BLaER1 treated with 17β-estradiol and CSF1 and Interleukin-3, amounts not matched to agents 10 nM and 100 nM (cell line): ENCODE data around the gene SCRT2.

ENCODE experiments used
- H3K27ac ChIP-seq, 11 experiments: shearing (Covaris generic); formaldehyde crosslinking; 2 replicates each; pipeline ENCODE4 v1.8.1; 2022
- H3K27me3 ChIP-seq, 11 experiments: shearing (Covaris generic); formaldehyde crosslinking; 2 replicates each; pipeline ENCODE4 v1.8.1; 2022
- H3K36me3 ChIP-seq, 11 experiments: shearing (Covaris generic); formaldehyde crosslinking; 2 replicates each; pipeline ENCODE4 v1.8.1; 2022
- H3K4me1 ChIP-seq, 10 experiments: shearing (Covaris generic); formaldehyde crosslinking; 2 replicates each; pipeline ENCODE4 v1.8.1; 2022
- H3K4me2 ChIP-seq, 11 experiments: shearing (Covaris generic); formaldehyde crosslinking; 2 replicates each; pipeline ENCODE4 v1.8.1; 2022
- H3K4me3 ChIP-seq, 10 experiments: shearing (Covaris generic); formaldehyde crosslinking; 2 replicates each; pipeline ENCODE4 v1.8.1; 2022
- H3K9ac ChIP-seq, 11 experiments: shearing (Covaris generic); formaldehyde crosslinking; 2 replicates each; pipeline ENCODE4 v1.8.1; 2022
- H3K9me3 ChIP-seq, 11 experiments: shearing (Covaris generic); formaldehyde crosslinking; replicated peaks in 1 of 11; 2 replicates each; pipeline ENCODE4 v1.8.1; 2022
- H4K20me1 ChIP-seq, 11 experiments: shearing (Covaris generic); formaldehyde crosslinking; 2 replicates each; pipeline ENCODE4 v1.8.1; 2022
- Cebpa-rat ChIP-seq, 11 experiments: shearing (Covaris generic); IDR thresholded peaks; 2 replicates each; pipeline ENCODE4 v1.8.1; 2022

The SCRT2 gene

DNA sequence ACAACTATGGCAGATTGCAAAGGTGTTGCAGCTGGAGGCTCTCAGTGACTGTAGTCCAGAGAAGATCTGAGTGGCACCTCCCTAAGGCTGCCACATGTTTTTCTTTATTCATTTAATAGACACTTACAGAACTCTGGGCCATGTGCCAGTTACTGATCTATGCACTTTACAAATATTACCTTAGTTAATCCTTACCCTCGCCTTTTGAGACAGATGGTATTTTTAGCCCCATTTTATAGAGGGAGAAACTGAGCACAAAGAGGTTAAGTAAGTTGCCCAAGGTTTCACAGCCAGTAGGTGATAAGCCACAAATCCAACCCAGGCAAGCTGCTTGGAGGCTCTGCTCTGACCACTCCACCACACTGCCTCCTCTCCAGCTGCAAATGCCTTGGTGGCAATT is 6.5 kb upstream of the SCRT2 start:
- H3K36me3 ChIP-seq: no peaks in the 10 kb centered on the region
- no peaks in the 10 kb centered on the region for H3K9me3 ChIP-seq
- peaks cover 31 to 49% (median 41%) of the 10 kb centered on the region in 10 experiments for H3K4me1 ChIP-seq
- no peak for TF ChIP-seq Cebpa-rat (IDR thresholded peaks at IDR 0.05)
- H3K9ac ChIP-seq: no peak overlapping the region
- no peaks in the 10 kb centered on the region for H4K20me1 ChIP-seq
- H3K4me2 ChIP-seq: 0 out of 22 replicates have a peak overlapping the region, but pooled peaks of 1 of the 11 experiments have one; percentile 21
- no peak overlapping the region for H3K27ac ChIP-seq
- H3K27me3 ChIP-seq: no peaks in the 10 kb centered on the region; a peak in 2 of 22 replicates
- no peak overlapping the region for H3K4me3 ChIP-seq

- TF ChIP-seq Cebpa-rat (IDR thresholded peaks at IDR 0.05): no peak
- Histone ChIP-seq H3K27me3 (peaks cover 0 to 12% (median 7%) of the 10 kb centered on the region in 11 experiments; a peak in 19 of 22 replicates), H3K9me3 (no peaks in the 10 kb centered on the region), H3K9ac (no peak overlapping the region), H3K36me3 (no peaks in the 10 kb centered on the region), H3K4me2 (peak overlapping the region in 10 of 11 experiments; percentile 0 to 98 (median 50); a peak in 14 of 22 replicates), H4K20me1 (peaks cover 0 to 7% (median 6%) of the 10 kb centered on the region in 11 experiments; a peak in 12 of 22 replicates), H3K4me1 (peaks cover 41 to 61% (median 52%) of the 10 kb centered on the region in 10 experiments), H3K4me3 (no peak overlapping the region), H3K27ac (no peak overlapping the region)
Measured at GRCh38 chr20:680638-681187, 5.1 kb upstream of the SCRT2 start.

GRCh38 chr20:677957-678356 is 2.4 kb upstream of the SCRT2 start:
- Histone ChIP-seq H3K27me3 (peaks cover 25 to 40% (median 35%) of the 10 kb centered on the region in 11 experiments), H3K4me1 (peaks cover 54 to 85% (median 72%) of the 10 kb centered on the region in 10 experiments), H3K36me3 (no peaks in the 10 kb centered on the region), H3K4me3 (no peak overlapping the region), H4K20me1 (peaks cover 0 to 35% (median 27%) of the 10 kb centered on the region in 11 experiments; a peak in 15 of 22 replicates), H3K4me2 (peak overlapping the region; percentile 30 to 100 (median 98); a peak in 20 of 22 replicates), H3K27ac (no peak overlapping the region), H3K9me3 (no peaks in the 10 kb centered on the region), H3K9ac (no peak overlapping the region)
- no peak for TF ChIP-seq Cebpa-rat (IDR thresholded peaks at IDR 0.05)

DNA sequence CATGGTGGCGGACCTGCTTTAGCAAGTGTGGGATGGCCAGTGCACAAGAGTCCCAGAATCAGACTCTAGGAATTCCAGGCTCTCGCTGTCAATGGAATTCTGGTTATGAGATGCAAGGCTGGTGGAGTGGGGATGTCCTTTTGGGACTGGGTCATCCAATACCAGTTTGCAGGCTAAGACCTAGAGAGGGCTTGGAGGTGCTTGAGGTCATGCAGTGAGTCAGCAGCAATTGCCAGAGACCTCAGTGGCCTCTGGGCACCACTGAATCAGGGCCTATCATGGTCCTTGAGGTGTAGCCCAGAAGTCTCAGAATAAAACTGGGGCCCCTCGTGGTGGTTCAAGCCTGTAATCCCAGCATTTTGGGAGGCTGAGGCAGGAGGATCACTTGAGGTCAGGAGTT is 1.4 kb upstream of the SCRT2 start:
- Histone ChIP-seq H3K27me3 (peaks cover 31 to 46% (median 42%) of the 10 kb centered on the region in 11 experiments), H3K36me3 (no peaks in the 10 kb centered on the region), H3K9me3 (no peaks in the 10 kb centered on the region), H4K20me1 (peaks cover 0 to 38% (median 27%) of the 10 kb centered on the region in 11 experiments; a peak in 15 of 22 replicates), H3K27ac (peak overlapping the region in 8 of 11 experiments; percentile 34 to 63 (median 49); a peak in 16 of 22 replicates), H3K4me3 (peak overlapping the region in 9 of 10 experiments; percentile 33 to 68 (median 56); a peak in 12 of 20 replicates), H3K4me2 (peak overlapping the region; percentile 93 to 100 (median 98)), H3K9ac (peak overlapping the region in 8 of 11 experiments; percentile 36 to 63 (median 50); a peak in 10 of 22 replicates), H3K4me1 (peaks cover 62 to 93% (median 80%) of the 10 kb centered on the region in 10 experiments)
- no peak for TF ChIP-seq Cebpa-rat (IDR thresholded peaks at IDR 0.05)

DNA sequence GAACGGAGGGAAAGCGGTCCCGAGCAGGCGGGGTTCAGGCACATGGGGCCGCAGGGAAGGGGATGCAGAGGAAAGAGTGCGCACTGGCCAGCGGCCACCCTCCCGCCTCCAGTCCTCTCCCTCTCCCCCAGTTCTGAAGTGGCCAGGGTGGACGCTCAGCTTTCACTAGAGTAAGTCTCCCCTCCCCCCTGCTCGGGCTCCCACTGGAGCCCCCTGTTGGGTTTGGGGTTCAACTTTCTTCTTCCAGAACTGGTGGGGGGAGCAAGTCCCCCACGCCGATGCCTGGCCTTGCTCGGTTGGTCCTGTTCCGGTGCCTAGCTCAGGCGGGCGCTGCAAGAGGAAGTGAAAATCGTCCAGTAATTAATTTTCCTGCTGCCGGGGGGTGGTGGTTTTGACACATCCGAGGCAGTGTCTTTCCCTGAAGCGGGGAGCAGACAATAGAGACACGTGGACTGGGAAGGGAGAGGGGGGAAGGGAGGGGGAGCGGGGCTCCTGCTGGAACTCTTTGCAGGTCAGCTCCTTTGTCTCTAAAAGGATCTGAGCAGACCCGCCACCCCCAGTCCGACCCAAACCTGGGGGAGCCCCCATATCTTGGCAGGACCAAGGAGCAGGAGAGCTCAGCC is 824 bp upstream of the SCRT2 start:
- H3K9me3 ChIP-seq: no peaks in the 10 kb centered on the region
- H3K4me2 ChIP-seq: peak overlapping the region; percentile 93 to 100 (median 98)
- peaks cover 67 to 96% (median 83%) of the 10 kb centered on the region in 10 experiments for H3K4me1 ChIP-seq
- peaks cover 0 to 44% (median 27%) of the 10 kb centered on the region in 11 experiments; a peak in 15 of 22 replicates for H4K20me1 ChIP-seq
- peak overlapping the region; percentile 48 to 68 (median 56) for H3K4me3 ChIP-seq
- peak overlapping the region; percentile 1 to 65 (median 55); a peak in 18 of 22 replicates for H3K9ac ChIP-seq
- H3K27me3 ChIP-seq: peaks cover 32 to 47% (median 42%) of the 10 kb centered on the region in 11 experiments
- no peak for TF ChIP-seq Cebpa-rat (IDR thresholded peaks at IDR 0.05)
- H3K36me3 ChIP-seq: no peaks in the 10 kb centered on the region
- peak overlapping the region in 8 of 11 experiments; percentile 34 to 63 (median 49); a peak in 17 of 22 replicates for H3K27ac ChIP-seq

- Histone ChIP-seq H3K9me3 (no peaks in the 10 kb centered on the region), H3K4me1 (peaks cover 74 to 97% (median 87%) of the 10 kb centered on the region in 10 experiments), H3K27ac (no peak overlapping the region), H4K20me1 (peaks cover 0 to 48% (median 29%) of the 10 kb centered on the region in 11 experiments; a peak in 16 of 22 replicates), H3K4me3 (peak overlapping the region; percentile 48 to 68 (median 56); a peak in 19 of 20 replicates), H3K9ac (peak overlapping the region in 8 of 11 experiments; percentile 13 to 61 (median 48); a peak in 9 of 22 replicates), H3K27me3 (peaks cover 32 to 47% (median 42%) of the 10 kb centered on the region in 11 experiments), H3K4me2 (peak overlapping the region; percentile 93 to 100 (median 98)), H3K36me3 (no peaks in the 10 kb centered on the region)
- no peak for TF ChIP-seq Cebpa-rat (IDR thresholded peaks at IDR 0.05)
Measured at GRCh38 chr20:675033-675452, 559 bp downstream of the SCRT2 start.

- H3K4me1 ChIP-seq: peaks cover 81 to 96% (median 88%) of the 10 kb centered on the region in 10 experiments
Measured at GRCh38 chr20:673603-674001, 2.0 kb downstream of the SCRT2 start.

GRCh38 chr20:672963-673602 is 2.5 kb downstream of the SCRT2 start:
- no peak for TF ChIP-seq Cebpa-rat (IDR thresholded peaks at IDR 0.05)
- H4K20me1 ChIP-seq: peaks cover 0 to 54% (median 29%) of the 10 kb centered on the region in 11 experiments; a peak in 16 of 22 replicates
- peaks cover 81 to 98% (median 90%) of the 10 kb centered on the region in 10 experiments for H3K4me1 ChIP-seq
- no peak overlapping the region for H3K27ac ChIP-seq
- H3K36me3 ChIP-seq: no peaks in the 10 kb centered on the region
- no peak overlapping the region for H3K4me3 ChIP-seq
- peak overlapping the region; percentile 43 to 77 (median 65) for H3K4me2 ChIP-seq
- no peak overlapping the region for H3K9ac ChIP-seq
- H3K27me3 ChIP-seq: peaks cover 32 to 47% (median 42%) of the 10 kb centered on the region in 11 experiments
- H3K9me3 ChIP-seq: no peaks in the 10 kb centered on the region

More at GRCh38 chr20:673603-674001, 2.0 kb downstream of the SCRT2 start:
- Histone ChIP-seq H3K27ac (no peak overlapping the region), H3K9ac (no peak overlapping the region), H3K27me3 (peaks cover 32 to 47% (median 42%) of the 10 kb centered on the region in 11 experiments), H3K36me3 (no peaks in the 10 kb centered on the region), H3K9me3 (no peaks in the 10 kb centered on the region), H4K20me1 (peaks cover 0 to 54% (median 29%) of the 10 kb centered on the region in 11 experiments; a peak in 16 of 22 replicates), H3K4me3 (no peak overlapping the region), H3K4me2 (peak overlapping the region in 5 of 11 experiments; percentile 1 to 100 (median 96); a peak in 7 of 22 replicates)
- TF ChIP-seq Cebpa-rat (IDR thresholded peaks at IDR 0.05): no peak
